DLD1 (cell line): ENCODE measurements around the gene PRR5.

ENCODE experiments used
- in situ Hi-C: cut with HindIII; loops from 2 replicates; pipeline ENCODE4 v1.10.0; 2017; ENCODE audit warnings: low sequenced_read_pairs

Gene PRR5

GRCh38 chr22:44691796-44692661 is 10.0 kb upstream of the PRR5 start:
- in situ Hi-C loops, result no loop called here

GRCh38 chr22:44692662-44693007 is 9.4 kb upstream of the PRR5 start:
- in situ Hi-C loops, result no loop called here

- in situ Hi-C loops, result no loop called here
Measured at GRCh38 chr22:44693145-44693544, 8.9 kb upstream of the PRR5 start.

- in situ Hi-C loops, result no loop called here
Measured at GRCh38 chr22:44693756-44694155, 8.2 kb upstream of the PRR5 start.

- in situ Hi-C loops, result no loop called here
Measured at GRCh38 chr22:44697423-44698141, 4.4 kb upstream of the PRR5 start.

- in situ Hi-C loops, result no loop called here
Measured at GRCh38 chr22:44698531-44699421, 3.2 kb upstream of the PRR5 start.

- in situ Hi-C loops, result no loop called here
Measured at GRCh38 chr22:44700456-44700855, 1.5 kb upstream of the PRR5 start.

- in situ Hi-C loops, result no loop called here
Measured at GRCh38 chr22:44701187-44701790, 715 bp upstream of the PRR5 start.

- in situ Hi-C loops, result no loop called here
Measured at GRCh38 chr22:44702479-44703198, 635 bp downstream of the PRR5 start.

- in situ Hi-C loops, result no loop called here
Measured at GRCh38 chr22:44703255-44703870, 1.4 kb downstream of the PRR5 start.

GRCh38 chr22:44704159-44705021 is 2.4 kb downstream of the PRR5 start:
- in situ Hi-C loops, result no loop called here

GRCh38 chr22:44705022-44705297 is 3.0 kb downstream of the PRR5 start:
- in situ Hi-C loops, result no loop called here

- in situ Hi-C loops, result no loop called here
Measured at GRCh38 chr22:44706488-44706887, 4.5 kb downstream of the PRR5 start.

- in situ Hi-C loops, result no loop called here
Measured at GRCh38 chr22:44707178-44707577, 5.2 kb downstream of the PRR5 start.

GRCh38 chr22:44707752-44708151 is 5.7 kb downstream of the PRR5 start:
- in situ Hi-C loops, result no loop called here

- in situ Hi-C loops, result no loop called here
Measured at GRCh38 chr22:44709881-44710392, 7.9 kb downstream of the PRR5 start.

- in situ Hi-C loops, result no loop called here
Measured at GRCh38 chr22:44710474-44711240, 8.7 kb downstream of the PRR5 start.

- in situ Hi-C loops, result no loop called here
Measured at GRCh38 chr22:44711241-44711560, 9.2 kb downstream of the PRR5 start.
